Gastroesophageal sphincter (tissue), 4 donors: ENCODE data around the gene NR6A1. TPM values are rescaled to one million over a fixed set of nuclear protein-coding genes. Genes with fewer than 3 reads are reported as not detected.

Experiments
- ATAC-seq: fragments of 150-250 bp; one replicate; pipeline ENCODE4 v1.9.1; 2016; ENCODE audit warnings: mild to moderate bottlenecking, moderate library complexity
- H3K27ac ChIP-seq, 4 donors: fragments of 200-600 bp; sonication (generic) in 3 of 4; 1 replicate in 3 of 4; 2 replicates in 1 of 4; pipeline ENCODE4 v1.5.1; 2016 to 2019
- H3K27me3 ChIP-seq: fragments of 200-600 bp; sonication (generic); one replicate; pipeline ENCODE4 v1.5.1; 2019
- H3K36me3 ChIP-seq, 2 donors: fragments of 200-600 bp; sonication (generic); one replicate each; pipeline ENCODE4 v1.5.1; 2019; ENCODE audit warnings: control low read depth in 1 of 2
- H3K4me1 ChIP-seq, 3 donors: fragments of 200-600 bp; sonication (generic); 1 replicate in 2 of 3; 2 replicates in 1 of 3; pipeline ENCODE4 v1.5.1; 2016 to 2019; ENCODE audit warnings: control low read depth in 2 of 3
- H3K4me3 ChIP-seq, 2 donors: fragments of 200-600 bp; sonication (generic); one replicate each; pipeline ENCODE4 v1.5.1; 2019; ENCODE audit warnings: mild to moderate bottlenecking in 1 of 2, moderate library complexity in 1 of 2
- H3K9me3 ChIP-seq, 3 donors: fragments of 200-600 bp; sonication (generic); one replicate each; pipeline ENCODE4 v1.5.1; 2017 to 2019; ENCODE audit warnings: control low read depth in 2 of 3
- CTCF ChIP-seq, 4 experiments: fragments of 200-600 bp in 2 of 4; fragments of 450-650 bp in 2 of 4; sonication (generic) in 1 of 4; IDR thresholded peaks; one replicate each; pipeline ENCODE4 v1.5.1; 2017 to 2019; ENCODE audit warnings: antibody characterized with exemption in 4 of 4, mild to moderate bottlenecking in 2 of 4, moderate library complexity in 2 of 4
- EP300 ChIP-seq: sonication (generic); formaldehyde crosslinking; IDR thresholded peaks from one replicate; pipeline ENCODE4 v1.6.1; 2017; ENCODE audit warnings: antibody characterized with exemption, mild to moderate bottlenecking
- POLR2A ChIP-seq, 2 donors: fragments of 450-650 bp; IDR thresholded peaks; one replicate each; pipeline ENCODE4 v1.6.1; 2017; ENCODE audit warnings: antibody characterized with exemption in 2 of 2, mild to moderate bottlenecking in 2 of 2, moderate library complexity in 1 of 2
- POLR2AphosphoS5 ChIP-seq: sonication (generic); formaldehyde crosslinking; IDR thresholded peaks from one replicate; pipeline ENCODE4 v1.6.1; 2017; ENCODE audit warnings: antibody characterized with exemption
- WGBS, 2 donors: methylation state at CpG; one replicate each; pipeline ENCODE4 v1.1.5; 2018; ENCODE audit warnings: low coverage in 1 of 2; 5-methylcytosine and 5-hydroxymethylcytosine counted together
- total RNA-seq, 4 donors: library from RNA; depleted of rRNA; stranded (reverse); fragments of >200 nt; gene quantifications; one replicate each; pipeline ENCODE4 v1.1.0, GENCODE V29; 2016

NR6A1 gene
- total RNA-seq, 4 donors from 2014 or later, result 0.16 to 4.4 (median 0.62) TPM

GRCh38 chr9:124549016-124549415 is 222.1 kb downstream of the NR6A1 start:
- H3K4me3 ChIP-seq, result no peak overlapping the region
- H3K27me3 ChIP-seq, result no peaks in the 10 kb centered on the region
- TF ChIP-seq EP300 (no peak), CTCF (IDR thresholded peaks at IDR 0.05) (no peak), POLR2AphosphoS5 (no peak), POLR2A (IDR thresholded peaks at IDR 0.05) (no peak)
- no peak for ATAC-seq
- no peaks in the 10 kb centered on the region for H3K9me3 ChIP-seq
- H3K4me1 ChIP-seq, result peaks cover 0 to 8% (median 0%) of the 10 kb centered on the region in 3 donors
- 29 to 33% methylated on average over 1 of the region's 1 CpG for WGBS, 2 donors
- no peaks in the 10 kb centered on the region for H3K36me3 ChIP-seq
- H3K27ac ChIP-seq, result no peak overlapping the region

GRCh38 chr9:124544535-124544934 is 226.6 kb downstream of the NR6A1 start:
- H3K36me3 ChIP-seq, result no peaks in the 10 kb centered on the region
- no peaks in the 10 kb centered on the region for H3K9me3 ChIP-seq
- ATAC-seq, result no peak
- TF ChIP-seq POLR2AphosphoS5 (no peak), POLR2A (IDR thresholded peaks at IDR 0.05) (no peak), EP300 (no peak), CTCF (IDR thresholded peaks at IDR 0.05) (no peak)
- H3K4me1 ChIP-seq, result no peaks in the 10 kb centered on the region
- no peaks in the 10 kb centered on the region for H3K27me3 ChIP-seq
- H3K27ac ChIP-seq, result no peak overlapping the region
- no peak overlapping the region for H3K4me3 ChIP-seq
- 100% methylated on average over 2 of the region's 2 CpGs for WGBS, 2 donors

GRCh38 chr9:124541824-124542223 is 229.3 kb downstream of the NR6A1 start:
- no peaks in the 10 kb centered on the region for H3K4me1 ChIP-seq
- no peak for TF ChIP-seq POLR2A (IDR thresholded peaks at IDR 0.05)
- TF ChIP-seq EP300, result no peak
- TF ChIP-seq POLR2AphosphoS5, result no peak
- H3K4me3 ChIP-seq, result no peak overlapping the region
- no peak overlapping the region for H3K27ac ChIP-seq
- ATAC-seq, result no peak
- no peaks in the 10 kb centered on the region for H3K9me3 ChIP-seq
- no peaks in the 10 kb centered on the region for H3K27me3 ChIP-seq
- peaks cover 0 to 6% of the 10 kb centered on the region in 2 donors for H3K36me3 ChIP-seq

GRCh38 chr9:124537926-124538325 is 233.2 kb downstream of the NR6A1 start:
- H3K36me3 ChIP-seq, result peaks cover 0 to 6% of the 10 kb centered on the region in 2 donors
- TF ChIP-seq CTCF (IDR thresholded peaks at IDR 0.05), result no peak
- TF ChIP-seq POLR2A (IDR thresholded peaks at IDR 0.05), result no peak
- no peak for TF ChIP-seq POLR2AphosphoS5
- no peak for TF ChIP-seq EP300
- no peak overlapping the region for H3K4me3 ChIP-seq
- no peaks in the 10 kb centered on the region for H3K27me3 ChIP-seq
- H3K27ac ChIP-seq, result no peak overlapping the region
- WGBS, 2 donors, result 88 to 100% methylated on average over 1 to 6 of the region's 8 CpGs
- no peaks in the 10 kb centered on the region for H3K4me1 ChIP-seq
- no peak for ATAC-seq
- no peaks in the 10 kb centered on the region for H3K9me3 ChIP-seq

- H3K36me3 ChIP-seq, result peaks cover 0 to 6% of the 10 kb centered on the region in 2 donors
- H3K27me3 ChIP-seq, result no peaks in the 10 kb centered on the region
- H3K4me1 ChIP-seq, result no peaks in the 10 kb centered on the region
- WGBS, 2 donors, result 78 to 91% methylated on average over 5 to 8 of the region's 10 CpGs
- no peak overlapping the region for H3K27ac ChIP-seq
- TF ChIP-seq EP300, result no peak
- TF ChIP-seq POLR2A (IDR thresholded peaks at IDR 0.05), result no peak
- no peak for TF ChIP-seq POLR2AphosphoS5
- no peak for TF ChIP-seq CTCF (IDR thresholded peaks at IDR 0.05)
- no peaks in the 10 kb centered on the region for H3K9me3 ChIP-seq
- ATAC-seq, result no peak
- no peak overlapping the region for H3K4me3 ChIP-seq
Observed at GRCh38 chr9:124535846-124536245, 235.3 kb downstream of the NR6A1 start.
